ENCODE data around the gene DIS3. TPM values are rescaled to one million over a fixed set of nuclear protein-coding genes. Genes with fewer than 3 reads are reported as not detected.
A peak's percentile ranks its signal among the peaks of the same experiment; 100 is the strongest.

Gene DIS3
- total and polyA plus RNA-seq, 2 of the 13 experiments (the other 11 are each of a cell fraction or from before 2014, with no cell fraction given), result 13.2 to 35.0 TPM

- no peak for TF ChIP-seq EEA1 (CRISPR knock-in tag; IDR thresholded peaks at IDR 0.05; ENCODE audit: borderline replicate concordance)
- TF ChIP-seq, protein P1, sequence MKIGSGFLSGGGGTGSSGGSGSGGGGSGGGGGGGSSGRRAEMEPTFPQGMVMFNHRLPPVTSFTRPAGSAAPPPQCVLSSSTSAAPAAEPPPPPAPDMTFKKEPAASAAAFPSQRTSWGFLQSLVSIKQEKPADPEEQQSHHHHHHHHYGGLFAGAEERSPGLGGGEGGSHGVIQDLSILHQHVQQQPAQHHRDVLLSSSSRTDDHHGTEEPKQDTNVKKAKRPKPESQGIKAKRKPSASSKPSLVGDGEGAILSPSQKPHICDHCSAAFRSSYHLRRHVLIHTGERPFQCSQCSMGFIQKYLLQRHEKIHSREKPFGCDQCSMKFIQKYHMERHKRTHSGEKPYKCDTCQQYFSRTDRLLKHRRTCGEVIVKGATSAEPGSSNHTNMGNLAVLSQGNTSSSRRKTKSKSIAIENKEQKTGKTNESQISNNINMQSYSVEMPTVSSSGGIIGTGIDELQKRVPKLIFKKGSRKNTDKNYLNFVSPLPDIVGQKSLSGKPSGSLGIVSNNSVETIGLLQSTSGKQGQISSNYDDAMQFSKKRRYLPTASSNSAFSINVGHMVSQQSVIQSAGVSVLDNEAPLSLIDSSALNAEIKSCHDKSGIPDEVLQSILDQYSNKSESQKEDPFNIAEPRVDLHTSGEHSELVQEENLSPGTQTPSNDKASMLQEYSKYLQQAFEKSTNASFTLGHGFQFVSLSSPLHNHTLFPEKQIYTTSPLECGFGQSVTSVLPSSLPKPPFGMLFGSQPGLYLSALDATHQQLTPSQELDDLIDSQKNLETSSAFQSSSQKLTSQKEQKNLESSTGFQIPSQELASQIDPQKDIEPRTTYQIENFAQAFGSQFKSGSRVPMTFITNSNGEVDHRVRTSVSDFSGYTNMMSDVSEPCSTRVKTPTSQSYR (CRISPR knock-in tag; IDR thresholded peaks at IDR 0.05; ENCODE audit: borderline replicate concordance), result 0 out of 2 replicates have a peak, but pooled peaks have one; percentile 2
- TF ChIP-seq, protein P2, sequence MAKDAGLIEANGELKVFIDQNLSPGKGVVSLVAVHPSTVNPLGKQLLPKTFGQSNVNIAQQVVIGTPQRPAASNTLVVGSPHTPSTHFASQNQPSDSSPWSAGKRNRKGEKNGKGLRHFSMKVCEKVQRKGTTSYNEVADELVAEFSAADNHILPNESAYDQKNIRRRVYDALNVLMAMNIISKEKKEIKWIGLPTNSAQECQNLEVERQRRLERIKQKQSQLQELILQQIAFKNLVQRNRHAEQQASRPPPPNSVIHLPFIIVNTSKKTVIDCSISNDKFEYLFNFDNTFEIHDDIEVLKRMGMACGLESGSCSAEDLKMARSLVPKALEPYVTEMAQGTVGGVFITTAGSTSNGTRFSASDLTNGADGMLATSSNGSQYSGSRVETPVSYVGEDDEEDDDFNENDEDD (CRISPR knock-in tag; IDR thresholded peaks at IDR 0.05; ENCODE audit: borderline replicate concordance), result peak; percentile 80; the same call in 1 of the 2 replicates
- TF ChIP-seq, protein P3, sequence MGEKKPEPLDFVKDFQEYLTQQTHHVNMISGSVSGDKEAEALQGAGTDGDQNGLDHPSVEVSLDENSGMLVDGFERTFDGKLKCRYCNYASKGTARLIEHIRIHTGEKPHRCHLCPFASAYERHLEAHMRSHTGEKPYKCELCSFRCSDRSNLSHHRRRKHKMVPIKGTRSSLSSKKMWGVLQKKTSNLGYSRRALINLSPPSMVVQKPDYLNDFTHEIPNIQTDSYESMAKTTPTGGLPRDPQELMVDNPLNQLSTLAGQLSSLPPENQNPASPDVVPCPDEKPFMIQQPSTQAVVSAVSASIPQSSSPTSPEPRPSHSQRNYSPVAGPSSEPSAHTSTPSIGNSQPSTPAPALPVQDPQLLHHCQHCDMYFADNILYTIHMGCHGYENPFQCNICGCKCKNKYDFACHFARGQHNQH (CRISPR knock-in tag; IDR thresholded peaks at IDR 0.05), result peak; percentile 53; the same call in 1 of the 2 replicates
- TF ChIP-seq, protein P4, sequence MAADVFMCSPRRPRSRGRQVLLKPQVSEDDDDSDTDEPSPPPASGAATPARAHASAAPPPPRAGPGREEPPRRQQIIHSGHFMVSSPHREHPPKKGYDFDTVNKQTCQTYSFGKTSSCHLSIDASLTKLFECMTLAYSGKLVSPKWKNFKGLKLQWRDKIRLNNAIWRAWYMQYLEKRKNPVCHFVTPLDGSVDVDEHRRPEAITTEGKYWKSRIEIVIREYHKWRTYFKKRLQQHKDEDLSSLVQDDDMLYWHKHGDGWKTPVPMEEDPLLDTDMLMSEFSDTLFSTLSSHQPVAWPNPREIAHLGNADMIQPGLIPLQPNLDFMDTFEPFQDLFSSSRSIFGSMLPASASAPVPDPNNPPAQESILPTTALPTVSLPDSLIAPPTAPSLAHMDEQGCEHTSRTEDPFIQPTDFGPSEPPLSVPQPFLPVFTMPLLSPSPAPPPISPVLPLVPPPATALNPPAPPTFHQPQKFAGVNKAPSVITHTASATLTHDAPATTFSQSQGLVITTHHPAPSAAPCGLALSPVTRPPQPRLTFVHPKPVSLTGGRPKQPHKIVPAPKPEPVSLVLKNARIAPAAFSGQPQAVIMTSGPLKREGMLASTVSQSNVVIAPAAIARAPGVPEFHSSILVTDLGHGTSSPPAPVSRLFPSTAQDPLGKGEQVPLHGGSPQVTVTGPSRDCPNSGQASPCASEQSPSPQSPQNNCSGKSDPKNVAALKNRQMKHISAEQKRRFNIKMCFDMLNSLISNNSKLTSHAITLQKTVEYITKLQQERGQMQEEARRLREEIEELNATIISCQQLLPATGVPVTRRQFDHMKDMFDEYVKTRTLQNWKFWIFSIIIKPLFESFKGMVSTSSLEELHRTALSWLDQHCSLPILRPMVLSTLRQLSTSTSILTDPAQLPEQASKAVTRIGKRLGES (CRISPR knock-in tag; IDR thresholded peaks at IDR 0.05; ENCODE audit: borderline replicate concordance), result no peak; the same call in 1 of the 2 replicates
- TF ChIP-seq ZFP36 (IDR thresholded peaks at IDR 0.05; ENCODE audit: borderline replicate concordance, low read depth, low read length, partially characterized antibody), result no peak
- peak; percentile 67; the same call in 1 of the 2 replicates for TF ChIP-seq ZNF264 (CRISPR knock-in tag; IDR thresholded peaks at IDR 0.05)
- TF ChIP-seq, protein P5, sequence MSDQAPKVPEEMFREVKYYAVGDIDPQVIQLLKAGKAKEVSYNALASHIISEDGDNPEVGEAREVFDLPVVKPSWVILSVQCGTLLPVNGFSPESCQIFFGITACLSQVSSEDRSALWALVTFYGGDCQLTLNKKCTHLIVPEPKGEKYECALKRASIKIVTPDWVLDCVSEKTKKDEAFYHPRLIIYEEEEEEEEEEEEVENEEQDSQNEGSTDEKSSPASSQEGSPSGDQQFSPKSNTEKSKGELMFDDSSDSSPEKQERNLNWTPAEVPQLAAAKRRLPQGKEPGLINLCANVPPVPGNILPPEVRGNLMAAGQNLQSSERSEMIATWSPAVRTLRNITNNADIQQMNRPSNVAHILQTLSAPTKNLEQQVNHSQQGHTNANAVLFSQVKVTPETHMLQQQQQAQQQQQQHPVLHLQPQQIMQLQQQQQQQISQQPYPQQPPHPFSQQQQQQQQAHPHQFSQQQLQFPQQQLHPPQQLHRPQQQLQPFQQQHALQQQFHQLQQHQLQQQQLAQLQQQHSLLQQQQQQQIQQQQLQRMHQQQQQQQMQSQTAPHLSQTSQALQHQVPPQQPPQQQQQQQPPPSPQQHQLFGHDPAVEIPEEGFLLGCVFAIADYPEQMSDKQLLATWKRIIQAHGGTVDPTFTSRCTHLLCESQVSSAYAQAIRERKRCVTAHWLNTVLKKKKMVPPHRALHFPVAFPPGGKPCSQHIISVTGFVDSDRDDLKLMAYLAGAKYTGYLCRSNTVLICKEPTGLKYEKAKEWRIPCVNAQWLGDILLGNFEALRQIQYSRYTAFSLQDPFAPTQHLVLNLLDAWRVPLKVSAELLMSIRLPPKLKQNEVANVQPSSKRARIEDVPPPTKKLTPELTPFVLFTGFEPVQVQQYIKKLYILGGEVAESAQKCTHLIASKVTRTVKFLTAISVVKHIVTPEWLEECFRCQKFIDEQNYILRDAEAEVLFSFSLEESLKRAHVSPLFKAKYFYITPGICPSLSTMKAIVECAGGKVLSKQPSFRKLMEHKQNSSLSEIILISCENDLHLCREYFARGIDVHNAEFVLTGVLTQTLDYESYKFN (CRISPR knock-in tag; conservative IDR thresholded peaks at IDR 0.05), result no peak; the same call in 1 of the 2 replicates
- TF ChIP-seq THAP7 (CRISPR knock-in tag; IDR thresholded peaks at IDR 0.05), result no peak
- TF ChIP-seq SNRNP70 (IDR thresholded peaks at IDR 0.05; ENCODE audit: low read depth, low read length), result no peak
- TF ChIP-seq KDM2A (CRISPR knock-in tag; IDR thresholded peaks at IDR 0.05; ENCODE audit: borderline replicate concordance, low read depth), result peak; percentile 72; the same call in 1 of the 2 replicates
- TF ChIP-seq SRSF1 (optimal IDR thresholded peaks at IDR 0.05; ENCODE audit: low read depth, low read length), result no peak
Observed at GRCh38 chr13:72781451-72782439, at the start of gene DIS3, which contains the start of gene PIBF1 (continued).

All from HepG2 (cell line).